ENCODE measurements around the gene DOCK10. TPM values are rescaled to one million over a fixed set of nuclear protein-coding genes. Genes with fewer than 3 reads are reported as not detected.
A peak's percentile ranks its signal among the peaks of the same experiment; 100 is the strongest.

Gene DOCK10
- total and polyA plus RNA-seq, 2 donors (not counting 1 experiment from before 2014, with no cell fraction given), result 20.8 to 26.3 TPM

DNA sequence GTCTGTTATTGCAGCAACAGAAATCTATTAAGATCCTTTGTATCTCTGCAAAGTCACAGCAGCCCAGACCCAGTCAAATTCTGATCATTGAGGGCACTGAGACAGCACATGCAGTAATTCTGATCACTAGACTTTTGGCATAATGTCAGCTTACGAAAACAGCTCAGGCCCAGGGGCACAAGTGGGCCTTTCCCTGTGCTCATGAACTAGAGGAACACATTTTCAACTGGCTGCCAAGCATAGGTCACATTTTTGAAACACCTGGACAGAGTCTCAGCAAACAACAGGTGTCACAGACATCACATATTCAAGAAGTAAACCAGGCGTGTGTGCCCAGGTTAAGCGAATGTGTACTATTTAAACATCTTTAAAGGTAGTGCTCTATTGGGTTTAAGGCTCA is 13.7 kb downstream of the DOCK10 start:
- H2AFZ ChIP-seq (ENCODE audit: low read length), result no peak overlapping the region

DNA sequence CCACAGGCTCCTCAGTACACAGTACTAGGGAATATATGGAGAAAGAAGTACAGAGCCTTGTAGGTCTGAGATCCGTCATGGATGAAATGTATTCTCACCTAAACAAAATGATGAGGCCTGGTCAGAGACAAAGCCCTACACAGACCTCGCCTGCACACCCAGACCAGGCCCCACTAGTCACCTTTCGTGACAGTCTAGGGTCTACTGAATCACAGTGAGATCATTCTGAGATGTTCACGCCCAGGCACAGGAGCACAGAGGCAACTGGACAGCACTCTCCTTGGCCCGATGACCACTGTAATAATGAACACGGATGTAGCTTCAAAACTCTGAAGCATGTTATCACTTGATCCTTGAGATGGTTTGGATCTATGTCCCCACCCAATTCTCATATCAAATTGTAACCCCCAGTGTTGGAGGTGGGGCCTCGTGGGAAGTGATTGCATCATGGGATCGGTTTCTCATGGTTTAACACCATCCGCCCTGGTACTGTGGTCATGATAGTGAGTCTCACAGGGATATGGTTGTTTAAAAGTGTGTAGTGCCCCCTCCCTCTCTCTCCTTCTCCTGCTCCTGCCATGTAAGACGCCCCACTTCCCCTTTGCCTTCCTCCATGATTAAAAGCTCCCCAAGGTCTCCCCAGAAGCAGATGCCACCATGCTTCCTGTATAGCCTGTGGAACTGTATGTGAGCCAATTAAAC is 15.1 kb downstream of the DOCK10 start:
- no peak overlapping the region for H3K4me2 ChIP-seq (ENCODE audit: extremely low read depth, insufficient read depth, low read length)
- no peak overlapping the region for H3K4me3 ChIP-seq (replicated peaks in 1 of 4; ENCODE audit: control extremely low read depth in 1 of 4, insufficient read depth in 1 of 4, low read depth in 3 of 4, low read length in 4 of 4)
- peaks cover 45% of the 10 kb centered on the region for H3K79me2 ChIP-seq (ENCODE audit: control insufficient read depth, insufficient read depth, low read length)
- no peaks in the 10 kb centered on the region for H3K36me3 ChIP-seq (ENCODE audit: control insufficient read depth, insufficient read depth, low read length)
- no peaks in the 10 kb centered on the region for H3K9me3 ChIP-seq (ENCODE audit: control insufficient read depth, insufficient read depth, low read depth, low read length)
- no peak overlapping the region for H3K9ac ChIP-seq (ENCODE audit: insufficient read depth, low read length)
- H3K4me1 ChIP-seq (ENCODE audit: control insufficient read depth, extremely low read depth, insufficient read depth, low read length), result peaks cover 4% of the 10 kb centered on the region
- H3K27me3 ChIP-seq (ENCODE audit: control insufficient read depth, insufficient read depth, low read length), result no peaks in the 10 kb centered on the region
- H3K27ac ChIP-seq (ENCODE audit: insufficient read depth, low read length), result no peak overlapping the region
- TF ChIP-seq, protein P1, sequence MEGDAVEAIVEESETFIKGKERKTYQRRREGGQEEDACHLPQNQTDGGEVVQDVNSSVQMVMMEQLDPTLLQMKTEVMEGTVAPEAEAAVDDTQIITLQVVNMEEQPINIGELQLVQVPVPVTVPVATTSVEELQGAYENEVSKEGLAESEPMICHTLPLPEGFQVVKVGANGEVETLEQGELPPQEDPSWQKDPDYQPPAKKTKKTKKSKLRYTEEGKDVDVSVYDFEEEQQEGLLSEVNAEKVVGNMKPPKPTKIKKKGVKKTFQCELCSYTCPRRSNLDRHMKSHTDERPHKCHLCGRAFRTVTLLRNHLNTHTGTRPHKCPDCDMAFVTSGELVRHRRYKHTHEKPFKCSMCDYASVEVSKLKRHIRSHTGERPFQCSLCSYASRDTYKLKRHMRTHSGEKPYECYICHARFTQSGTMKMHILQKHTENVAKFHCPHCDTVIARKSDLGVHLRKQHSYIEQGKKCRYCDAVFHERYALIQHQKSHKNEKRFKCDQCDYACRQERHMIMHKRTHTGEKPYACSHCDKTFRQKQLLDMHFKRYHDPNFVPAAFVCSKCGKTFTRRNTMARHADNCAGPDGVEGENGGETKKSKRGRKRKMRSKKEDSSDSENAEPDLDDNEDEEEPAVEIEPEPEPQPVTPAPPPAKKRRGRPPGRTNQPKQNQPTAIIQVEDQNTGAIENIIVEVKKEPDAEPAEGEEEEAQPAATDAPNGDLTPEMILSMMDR (conservative IDR thresholded peaks at IDR 0.05 in 1 of 2, IDR thresholded peaks at IDR 0.05 in 1 of 2; ENCODE audit: low read depth in 1 of 2, low read length in 2 of 2), result no peak
- TF ChIP-seq EZH2 (IDR thresholded peaks at IDR 0.05; ENCODE audit: low read length, missing control alignments), result no peak
- no peaks in the 10 kb centered on the region for H4K20me1 ChIP-seq (ENCODE audit: control insufficient read depth, extremely low read depth, insufficient read depth, low read length)
- H2AFZ ChIP-seq (ENCODE audit: low read length), result no peak overlapping the region
- DNase-seq (ENCODE audit: low read depth in 2 of 2), result no peak

More for the DNA sequence above, 13.7 kb downstream of the DOCK10 start:
- H3K27me3 ChIP-seq (ENCODE audit: control insufficient read depth, insufficient read depth, low read length), result no peaks in the 10 kb centered on the region
- TF ChIP-seq EZH2 (IDR thresholded peaks at IDR 0.05; ENCODE audit: low read length, missing control alignments), result no peak
- TF ChIP-seq, protein P1 (conservative IDR thresholded peaks at IDR 0.05 in 1 of 2, IDR thresholded peaks at IDR 0.05 in 1 of 2; ENCODE audit: low read depth in 1 of 2, low read length in 2 of 2), result no peak
- no peaks in the 10 kb centered on the region for H3K36me3 ChIP-seq (ENCODE audit: control insufficient read depth, insufficient read depth, low read length)
- peaks cover 4% of the 10 kb centered on the region for H3K4me1 ChIP-seq (ENCODE audit: control insufficient read depth, extremely low read depth, insufficient read depth, low read length)
- no peak overlapping the region for H3K4me2 ChIP-seq (ENCODE audit: extremely low read depth, insufficient read depth, low read length)
- H3K9me3 ChIP-seq (ENCODE audit: control insufficient read depth, insufficient read depth, low read depth, low read length), result no peaks in the 10 kb centered on the region
- no peak overlapping the region for H3K9ac ChIP-seq (ENCODE audit: insufficient read depth, low read length)
- no peaks in the 10 kb centered on the region for H4K20me1 ChIP-seq (ENCODE audit: control insufficient read depth, extremely low read depth, insufficient read depth, low read length)
- H3K79me2 ChIP-seq (ENCODE audit: control insufficient read depth, insufficient read depth, low read length), result peaks cover 41% of the 10 kb centered on the region
- no peak for DNase-seq (ENCODE audit: low read depth in 2 of 2)
- H3K27ac ChIP-seq (ENCODE audit: insufficient read depth, low read length), result no peak overlapping the region
- no peak overlapping the region for H3K4me3 ChIP-seq (replicated peaks in 1 of 4; ENCODE audit: control extremely low read depth in 1 of 4, insufficient read depth in 1 of 4, low read depth in 3 of 4, low read length in 4 of 4)

DNA sequence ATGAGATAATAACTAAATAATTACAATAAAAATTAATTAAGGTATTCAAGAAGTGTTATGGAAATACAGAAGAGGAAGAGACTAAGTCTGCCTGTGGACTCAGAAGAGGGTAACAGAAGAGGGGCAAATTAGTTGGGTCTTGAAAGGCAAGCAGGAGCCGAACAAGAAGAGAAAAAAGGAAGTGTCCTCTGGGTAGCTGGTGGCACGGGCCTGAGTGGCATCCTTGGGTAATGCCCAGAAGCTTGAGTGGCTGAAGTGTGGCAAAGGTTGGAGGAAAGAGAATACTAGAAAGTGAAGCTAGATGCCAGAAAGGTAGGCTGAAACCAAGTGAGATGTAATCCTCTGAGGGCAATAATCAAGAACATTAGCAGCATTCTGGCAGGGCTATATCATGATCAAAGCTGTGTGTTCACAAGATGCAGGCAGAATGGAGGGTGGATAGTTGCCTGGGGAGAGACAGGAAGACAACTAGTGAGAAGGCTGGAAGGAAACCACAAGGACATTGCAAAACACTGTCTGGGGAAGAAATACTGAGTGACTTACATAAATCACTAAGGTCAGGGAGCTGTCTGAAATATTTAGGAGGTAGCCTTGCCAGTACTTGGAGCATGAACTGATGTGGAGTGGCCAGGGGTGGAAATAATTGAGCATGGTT is 16.2 kb downstream of the DOCK10 start:
- Histone ChIP-seq H3K9me3 (ENCODE audit: control insufficient read depth, insufficient read depth, low read depth, low read length) (no peaks in the 10 kb centered on the region), H3K9ac (ENCODE audit: insufficient read depth, low read length) (no peak overlapping the region), H3K4me2 (ENCODE audit: extremely low read depth, insufficient read depth, low read length) (no peak overlapping the region), H3K27ac (ENCODE audit: insufficient read depth, low read length) (no peak overlapping the region), H2AFZ (ENCODE audit: low read length) (no peak overlapping the region), H3K27me3 (ENCODE audit: control insufficient read depth, insufficient read depth, low read length) (no peaks in the 10 kb centered on the region), H3K79me2 (ENCODE audit: control insufficient read depth, insufficient read depth, low read length) (peaks cover 45% of the 10 kb centered on the region), H3K36me3 (ENCODE audit: control insufficient read depth, insufficient read depth, low read length) (no peaks in the 10 kb centered on the region), H3K4me1 (ENCODE audit: control insufficient read depth, extremely low read depth, insufficient read depth, low read length) (peaks cover 4% of the 10 kb centered on the region), H3K4me3 (replicated peaks in 1 of 4; ENCODE audit: control extremely low read depth in 1 of 4, insufficient read depth in 1 of 4, low read depth in 3 of 4, low read length in 4 of 4) (no peak overlapping the region), H4K20me1 (ENCODE audit: control insufficient read depth, extremely low read depth, insufficient read depth, low read length) (no peaks in the 10 kb centered on the region)
- TF ChIP-seq, protein P1 (conservative IDR thresholded peaks at IDR 0.05 in 1 of 2, IDR thresholded peaks at IDR 0.05 in 1 of 2; ENCODE audit: low read depth in 1 of 2, low read length in 2 of 2), result no peak
- no peak for TF ChIP-seq EZH2 (IDR thresholded peaks at IDR 0.05; ENCODE audit: low read length, missing control alignments)
- peak; percentile 77 to 92 for DNase-seq (ENCODE audit: low read depth in 2 of 2)
